GM12891 (cell line): Measurements from ENCODE around the gene RPS21.

Experiments
- DNase-seq: peaks from one replicate; pipeline ENCODE4 v3.0.0; 2011; ENCODE audit warnings: low spot score; ENCODE audit not compliant: insufficient read length
- FAIRE-seq: peaks from 2 replicates; lab custom pipeline; 2011; peaks lifted over from hg19 to GRCh38; lab: Jason Lieb, UNC
- PAX5 ChIP-seq: IDR thresholded peaks from 2 replicates; pipeline ENCODE4 v1.6.1; 2011; ENCODE audit warnings: low read length, moderate library complexity, mild to moderate bottlenecking; ENCODE audit not compliant: insufficient read depth, severe bottlenecking
- POLR2A ChIP-seq: IDR thresholded peaks from 2 replicates; pipeline ENCODE4 v1.6.1; 2011; ENCODE audit warnings: low read depth, low read length, control low read depth
- POLR2AphosphoS5 ChIP-seq: IDR thresholded peaks from 2 replicates; pipeline ENCODE4 v1.6.1; 2011; ENCODE audit warnings: low read depth, low read length, control low read depth
- POU2F2 ChIP-seq: IDR thresholded peaks from 2 replicates; pipeline ENCODE4 v1.6.1; 2011; ENCODE audit warnings: low read depth, mild to moderate bottlenecking, control low read depth, low read length, moderate library complexity
- SPI1 ChIP-seq: IDR thresholded peaks from 2 replicates; pipeline ENCODE4 v1.6.1; 2011; ENCODE audit warnings: low read depth, low read length, control low read depth
- TAF1 ChIP-seq: IDR thresholded peaks from 2 replicates; pipeline ENCODE4 v1.6.1; 2011; ENCODE audit warnings: low read depth, low read length, control low read depth

RPS21 gene

DNA sequence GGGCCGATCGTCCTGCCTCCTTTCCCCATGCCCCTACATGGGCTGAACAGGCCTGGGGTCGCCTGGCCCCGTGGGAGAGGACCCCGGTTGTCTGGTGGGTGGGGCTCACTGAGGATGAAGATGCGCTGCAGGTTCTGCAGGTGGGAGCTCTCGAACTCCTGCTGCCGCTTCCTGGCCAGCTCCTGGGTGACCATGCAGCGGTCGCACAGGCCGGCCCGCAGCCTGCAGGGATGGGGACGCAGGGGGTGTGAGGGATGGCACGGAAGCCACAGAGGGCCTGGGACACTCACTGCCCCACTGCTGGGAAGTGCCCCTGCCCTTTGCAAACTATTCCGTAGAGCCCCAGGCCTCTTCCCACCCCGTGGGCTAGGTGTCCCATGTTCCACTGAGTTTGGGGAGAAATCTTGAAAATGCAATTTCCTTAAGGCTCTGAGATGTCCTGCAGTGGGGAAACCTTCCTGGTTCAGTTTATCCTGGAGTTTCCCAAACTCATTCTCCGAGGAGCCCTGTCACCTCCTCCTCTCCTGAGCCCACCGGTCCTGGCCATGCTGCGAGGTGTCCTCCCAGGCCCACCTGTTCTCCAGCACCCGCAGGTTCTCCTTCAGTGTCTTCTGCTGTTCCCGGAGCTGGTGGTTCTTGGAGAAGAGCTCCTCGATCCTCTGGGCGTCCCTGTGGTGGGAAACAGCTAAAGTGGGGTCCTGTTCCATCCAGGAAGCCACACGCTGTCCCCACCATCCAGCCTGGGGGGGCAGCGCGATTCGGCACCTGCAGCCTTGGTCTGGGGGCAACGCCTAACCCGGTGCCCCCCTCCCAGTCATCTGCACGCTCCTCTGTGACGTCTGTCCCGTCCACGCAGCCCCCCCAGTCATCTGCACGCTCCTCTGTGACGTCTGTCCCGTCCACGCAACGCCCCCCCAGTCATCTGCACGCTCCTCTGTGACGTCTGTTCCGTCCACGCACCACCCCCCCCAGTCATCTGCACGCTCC, 30.0 kb downstream of the RPS21 start:
- FAIRE-seq (no peak), DNase-seq (no peak)
- TF ChIP-seq POU2F2 (no peak), SPI1 (no peak), POLR2AphosphoS5 (no peak), PAX5 (no peak), TAF1 (no peak), POLR2A (no peak)

DNA sequence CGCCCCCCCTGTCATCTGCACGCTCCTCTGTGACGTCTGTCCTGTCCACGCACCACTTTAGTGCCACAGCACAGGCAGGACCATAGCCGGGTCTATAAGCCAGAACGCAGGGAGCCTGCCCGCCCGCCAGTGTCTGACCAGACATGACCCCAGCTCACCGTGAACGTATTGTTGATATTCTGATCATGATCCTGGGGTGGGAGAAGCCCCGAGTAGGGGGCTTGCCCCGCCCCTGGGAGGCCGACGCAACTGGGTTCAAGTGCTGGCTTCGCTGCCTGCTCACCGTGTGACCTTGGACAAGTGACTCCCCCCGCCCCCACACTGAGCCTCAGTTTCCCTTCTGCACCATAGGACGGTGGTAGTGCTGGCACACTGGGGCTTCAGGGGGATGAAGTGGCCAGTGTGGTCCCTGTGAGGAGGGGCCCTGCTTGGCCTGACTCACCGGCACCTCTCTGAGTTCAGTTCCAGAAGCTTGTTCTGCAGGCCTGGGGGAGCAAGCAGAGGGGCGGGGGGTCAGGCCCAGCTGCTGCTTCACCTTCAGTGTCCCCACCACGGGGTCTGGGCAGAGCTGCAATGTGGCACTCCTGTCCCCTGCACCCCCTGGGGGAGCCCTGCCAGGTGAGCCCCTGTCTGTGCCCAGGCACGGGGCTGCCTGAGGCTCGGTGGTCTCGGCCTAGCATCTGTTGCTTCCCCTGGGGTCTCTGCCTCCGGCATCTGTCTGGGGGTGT, 31.2 kb downstream of the RPS21 start:
- TF ChIP-seq POU2F2 (no peak), POLR2A (no peak), SPI1 (no peak)
- no peak for FAIRE-seq
- no peak for DNase-seq

GRCh38 chr20:62418709-62419487, 32.0 kb downstream of the RPS21 start:
- FAIRE-seq (no peak), DNase-seq (no peak)
- no peak for TF ChIP-seq TAF1
- no peak for TF ChIP-seq PAX5
- TF ChIP-seq SPI1 = no peak
- no peak for TF ChIP-seq POLR2AphosphoS5

- no peak for TF ChIP-seq POLR2AphosphoS5
- FAIRE-seq (no peak), DNase-seq (no peak)
Measured at GRCh38 chr20:62419759-62420158, 32.9 kb downstream of the RPS21 start.

DNA sequence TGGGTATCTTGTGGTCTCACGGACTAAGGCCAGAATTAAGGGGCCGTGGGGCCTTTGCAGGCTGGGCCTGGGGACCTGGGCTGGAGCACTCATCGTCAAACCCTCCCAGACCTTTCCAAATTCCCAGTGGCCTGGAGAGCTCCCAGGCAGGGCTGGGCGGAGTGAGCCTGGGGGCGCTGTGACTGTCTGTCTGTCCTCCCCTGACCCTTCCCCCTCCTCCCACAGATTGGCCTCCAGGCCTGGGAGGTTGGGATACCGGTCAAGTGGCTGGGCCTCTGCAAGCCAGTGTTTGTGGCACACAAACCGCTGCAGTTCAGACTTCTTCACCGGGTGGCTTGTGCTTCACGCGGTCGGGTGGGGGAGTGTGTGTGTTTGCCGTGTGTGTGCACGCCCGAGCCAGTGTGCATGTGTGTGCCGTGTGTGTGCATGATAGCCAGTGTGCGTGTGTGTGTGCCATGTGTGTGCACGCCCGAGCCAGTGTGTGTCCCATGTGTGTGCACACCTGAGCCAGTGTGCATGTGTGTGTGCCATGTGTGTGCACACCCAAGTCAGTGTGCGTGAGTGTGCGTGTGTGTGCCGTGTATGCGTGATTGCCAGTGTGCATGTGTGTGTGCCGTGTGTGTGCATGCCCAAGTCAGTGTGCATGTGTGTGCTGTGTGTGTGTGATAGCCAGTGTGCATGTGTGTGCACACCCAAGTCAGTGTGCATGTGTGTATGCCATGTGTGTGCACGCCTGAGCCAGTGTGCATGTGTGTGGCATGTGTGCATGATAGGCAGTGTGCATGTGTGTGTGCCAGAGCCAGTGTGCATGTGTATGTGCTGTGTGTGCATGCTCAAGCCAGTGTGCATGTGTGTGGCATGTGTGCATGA, 34.2 kb downstream of the RPS21 start:
- FAIRE-seq (peak; percentile 63), DNase-seq (no peak)
- TF ChIP-seq POLR2AphosphoS5 (no peak), POLR2A (no peak), SPI1 (no peak), TAF1 (no peak), PAX5 (no peak), POU2F2 (no peak)

- FAIRE-seq (no peak), DNase-seq (no peak)
- no peak for TF ChIP-seq POLR2A
- TF ChIP-seq TAF1 = no peak
- TF ChIP-seq SPI1 = no peak
- TF ChIP-seq POLR2AphosphoS5 = no peak
- no peak for TF ChIP-seq POU2F2
- TF ChIP-seq PAX5 = no peak
Measured at GRCh38 chr20:62421716-62421990, 34.8 kb downstream of the RPS21 start.

- no peak for TF ChIP-seq SPI1
- no peak for TF ChIP-seq POU2F2
- no peak for TF ChIP-seq POLR2AphosphoS5
- TF ChIP-seq POLR2A = no peak
- TF ChIP-seq PAX5 = no peak
- no peak for TF ChIP-seq TAF1
- FAIRE-seq (no peak), DNase-seq (no peak)
Measured at GRCh38 chr20:62422636-62423325, 35.9 kb downstream of the RPS21 start.

GRCh38 chr20:62423326-62423706, 36.4 kb downstream of the RPS21 start:
- no peak for TF ChIP-seq SPI1
- TF ChIP-seq POLR2AphosphoS5 = no peak
- no peak for TF ChIP-seq PAX5
- no peak for TF ChIP-seq POU2F2
- TF ChIP-seq POLR2A = no peak
- TF ChIP-seq TAF1 = no peak

GRCh38 chr20:62424249-62425107, 37.6 kb downstream of the RPS21 start:
- no peak for DNase-seq
- TF ChIP-seq SPI1 = no peak
- no peak for TF ChIP-seq POLR2A
- no peak for TF ChIP-seq TAF1
- no peak for TF ChIP-seq POU2F2
- no peak for TF ChIP-seq POLR2AphosphoS5
- TF ChIP-seq PAX5 = no peak
- no peak for FAIRE-seq

More at GRCh38 chr20:62423326-62423706, 36.4 kb downstream of the RPS21 start:
- FAIRE-seq (no peak), DNase-seq (no peak)
